ELF-1 (cell line): ENCODE results near the gene SSBP1.
A peak's percentile ranks its signal among the peaks of the same experiment; 100 is the strongest.
"Not testable (repeated sequence)": the region's sequence is repeated elsewhere in the genome, so short reads cannot be mapped to it uniquely, and the experiment has no call there.

Source experiments
- DNase-seq: peaks from one replicate; pipeline ENCODE4 v3.0.0-alpha.2; 2016; ENCODE audit warnings: low read depth, low spot score

Gene SSBP1

GRCh38 chr7:141709318-141709717 lies 28.8 kb upstream of the SSBP1 start:
- no peak for DNase-seq

DNA sequence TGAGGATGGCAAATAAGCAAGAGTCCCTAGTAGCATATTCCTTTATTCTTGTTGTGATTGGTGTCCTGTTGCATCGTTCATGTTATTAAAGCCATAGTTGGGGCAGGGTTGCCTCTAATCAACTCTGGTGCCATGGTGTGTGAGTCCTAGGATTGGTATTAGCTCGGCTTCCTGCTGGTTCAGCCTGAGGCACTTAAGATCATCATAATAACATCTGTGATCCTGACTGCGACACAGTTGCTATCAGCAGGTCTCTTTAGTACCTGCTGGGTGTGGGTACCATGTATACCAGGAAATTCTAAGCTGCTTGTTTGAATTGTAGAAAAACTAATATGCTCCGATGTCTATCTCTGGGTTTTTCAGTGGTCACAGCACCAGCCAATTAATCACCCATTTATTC lies 28.4 kb upstream of the SSBP1 start:
- DNase-seq, result no peak

DNA sequence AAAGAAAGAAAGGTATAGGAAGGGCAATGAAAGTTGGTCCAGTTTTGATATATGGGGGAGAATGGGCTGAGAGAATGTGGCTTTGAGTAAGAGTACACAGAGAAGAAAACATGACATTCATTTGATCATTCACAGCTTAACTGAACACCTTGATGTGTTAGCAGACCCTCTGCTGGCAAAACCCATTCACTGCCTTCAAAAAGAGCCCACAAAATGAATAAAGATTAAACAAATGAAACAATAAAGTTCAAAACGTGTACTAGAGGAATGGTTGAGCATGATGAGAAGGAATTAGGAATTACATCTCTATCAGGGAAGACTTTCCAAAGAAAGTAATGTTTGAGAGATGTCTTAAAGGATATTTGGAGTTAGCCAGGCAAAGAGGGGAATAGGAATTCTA lies 27.9 kb upstream of the SSBP1 start:
- no peak for DNase-seq

DNA sequence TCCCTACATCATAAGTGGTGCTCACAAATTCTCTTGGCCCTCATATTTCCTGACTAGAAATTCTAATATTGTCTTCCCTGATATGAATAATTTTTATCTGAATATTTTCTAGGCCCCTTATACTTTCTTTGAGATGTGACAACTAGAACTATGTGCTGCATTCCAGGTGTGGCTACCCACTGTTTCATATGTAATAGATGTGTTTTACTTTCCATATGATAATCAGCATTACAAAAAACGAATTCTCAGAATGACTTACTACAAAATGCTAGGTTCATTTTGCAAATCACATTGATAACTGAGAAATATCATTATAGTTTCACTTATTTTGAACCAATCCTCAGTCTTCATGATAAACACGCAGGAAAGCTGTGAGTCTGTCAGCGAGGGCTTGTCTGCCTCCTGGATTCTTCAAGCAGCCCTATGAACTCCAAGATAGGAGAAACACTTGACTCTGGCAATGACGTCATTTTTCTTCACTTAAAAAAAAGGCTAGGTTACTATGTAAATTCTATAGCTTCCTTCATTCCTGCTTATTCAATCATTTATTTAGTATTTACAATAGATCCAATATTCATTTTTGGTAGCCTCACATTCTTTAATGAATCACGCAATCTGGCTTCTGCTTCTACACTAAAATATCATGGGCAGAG lies 25.4 kb upstream of the SSBP1 start:
- DNase-seq, result no peak

DNA sequence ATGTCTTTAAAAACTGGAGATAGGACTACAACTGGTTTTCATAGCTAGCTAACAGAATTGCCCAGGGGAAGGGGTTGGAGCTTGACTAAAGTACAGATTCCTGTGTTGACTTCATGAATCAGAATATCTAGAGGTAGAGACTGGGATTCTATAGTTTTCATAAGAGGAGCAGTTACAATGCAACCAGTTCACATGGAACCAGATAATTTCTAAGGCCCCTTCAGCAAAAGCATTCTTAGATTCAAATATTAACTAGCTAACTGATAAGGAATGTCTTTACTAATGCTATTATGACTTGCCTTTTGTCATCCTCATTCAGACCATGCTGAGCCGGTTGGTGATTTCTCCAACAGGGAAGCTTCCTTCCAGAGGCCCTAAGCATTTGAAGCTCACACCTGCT lies 24.3 kb upstream of the SSBP1 start:
- DNase-seq, result no peak

DNA sequence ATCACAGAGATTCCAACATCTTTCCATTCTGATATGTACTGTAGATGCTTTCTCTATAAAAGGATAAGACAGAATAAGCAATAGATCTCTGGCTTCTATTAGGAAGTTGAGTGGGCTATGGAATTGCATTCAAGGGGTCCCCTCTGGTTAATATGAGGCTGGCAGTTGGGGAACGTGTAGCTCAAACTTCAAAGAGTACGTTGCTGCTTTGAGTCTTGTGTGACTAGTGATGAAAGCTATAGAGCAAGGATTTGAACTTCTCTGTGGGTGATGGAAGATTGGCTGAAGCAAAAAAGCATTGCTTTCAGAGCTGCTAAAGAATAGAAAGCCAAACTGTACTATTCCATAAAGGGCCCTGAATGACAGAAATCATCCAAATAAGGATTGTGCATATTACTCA lies 23.6 kb upstream of the SSBP1 start:
- DNase-seq, result no peak

DNA sequence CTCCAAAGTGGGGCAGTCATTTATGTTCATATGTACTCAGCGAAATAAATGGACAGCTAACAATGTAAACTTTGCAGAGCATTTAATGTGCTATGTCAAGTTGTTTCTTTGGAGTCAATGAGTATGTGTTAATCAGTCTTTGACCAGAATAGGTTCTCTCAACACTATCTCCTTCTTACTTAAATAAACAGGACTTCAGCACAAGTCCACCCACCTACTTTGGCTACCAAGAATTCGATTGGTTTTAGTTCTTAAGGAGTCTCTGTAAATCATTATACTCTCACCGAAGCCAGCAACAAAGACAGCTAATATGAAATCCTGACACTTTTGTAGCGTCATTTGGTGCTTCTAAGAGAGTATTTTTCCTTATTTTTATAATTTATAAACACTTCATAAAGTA lies 23.1 kb upstream of the SSBP1 start:
- no peak for DNase-seq

DNA sequence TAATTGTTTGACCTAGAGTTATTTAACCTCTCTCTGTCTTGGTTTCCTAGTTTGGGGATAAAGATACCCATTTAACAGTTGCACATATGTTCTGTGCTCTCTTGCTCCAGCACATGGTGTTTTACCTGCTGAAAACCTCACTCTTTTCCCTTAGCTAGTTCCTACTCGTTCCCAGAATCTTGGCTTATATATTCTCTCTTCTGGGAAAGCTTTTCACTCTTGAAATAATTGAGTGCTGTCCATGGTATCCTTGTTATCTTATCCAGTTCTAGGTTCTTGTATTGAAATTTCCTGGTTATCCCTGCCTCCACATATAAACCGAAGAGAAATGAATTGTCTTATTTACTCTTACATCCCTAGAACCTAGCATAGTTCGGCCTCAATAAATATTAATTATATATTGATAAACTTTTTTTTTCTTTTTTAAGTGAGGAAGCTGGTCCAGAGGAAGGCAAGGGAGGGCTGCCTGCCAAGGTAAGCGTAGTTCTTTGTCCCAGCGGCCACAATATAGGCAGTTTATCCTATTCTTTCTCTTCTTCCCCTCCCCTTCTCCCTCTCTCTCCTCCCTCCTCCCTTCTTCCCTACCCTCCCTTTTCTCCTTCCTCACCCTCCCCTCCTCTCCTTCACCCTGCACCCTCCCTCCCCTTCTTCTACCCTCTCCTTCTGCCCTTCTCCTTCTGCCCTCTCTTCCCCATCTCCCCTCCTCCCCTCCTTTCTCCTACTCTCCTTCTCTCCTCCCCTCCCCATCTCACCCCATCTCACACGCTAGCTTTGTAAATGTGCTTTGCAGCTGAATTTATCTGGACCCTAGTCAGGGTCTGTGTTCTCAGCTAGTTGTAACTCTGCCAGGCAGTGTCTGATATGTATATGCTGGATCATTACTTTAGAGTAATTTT lies 22.1 kb upstream of the SSBP1 start:
- DNase-seq, result no peak

DNA sequence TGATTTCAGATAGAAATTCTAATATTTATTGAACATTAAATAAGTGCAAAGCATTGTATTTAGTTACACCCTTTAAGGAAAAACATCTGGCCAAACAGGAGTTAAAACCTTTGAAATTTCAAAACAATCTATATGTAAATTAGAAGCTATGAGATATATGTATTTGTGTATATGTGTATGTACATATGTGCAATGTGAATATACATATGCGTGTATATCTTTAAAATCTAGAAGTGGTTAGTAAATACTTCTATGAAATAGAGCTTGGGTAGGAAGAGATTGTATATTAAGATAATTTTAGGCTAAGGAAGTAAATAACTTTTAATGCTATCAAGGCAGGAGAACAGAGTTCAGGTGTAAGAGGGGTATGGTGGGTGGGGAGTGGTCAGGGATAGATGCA lies 20.7 kb upstream of the SSBP1 start:
- DNase-seq, result no peak

DNA sequence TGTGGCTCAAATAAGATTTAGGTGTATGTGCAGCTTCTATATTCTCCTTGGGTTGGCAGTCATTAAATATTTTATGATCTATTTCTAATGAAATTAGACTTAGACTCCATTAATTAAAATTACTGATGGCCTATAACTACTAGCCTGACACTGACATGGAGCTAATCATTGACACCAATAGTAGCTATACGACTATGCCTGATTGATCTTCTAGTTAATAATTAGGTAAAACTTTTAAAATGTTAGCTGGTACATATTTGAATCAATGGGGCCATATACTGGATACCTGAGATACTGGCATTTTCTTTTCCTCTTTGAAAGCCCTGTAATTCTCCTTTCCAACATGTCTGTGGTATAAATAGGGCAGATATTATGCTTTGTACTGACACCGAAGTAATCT lies 15.6 kb upstream of the SSBP1 start:
- DNase-seq, result no peak

- DNase-seq, result no peak
These were observed 9.1 kb upstream of the SSBP1 start for GRCh38 chr7:141729020-141729419.

DNA sequence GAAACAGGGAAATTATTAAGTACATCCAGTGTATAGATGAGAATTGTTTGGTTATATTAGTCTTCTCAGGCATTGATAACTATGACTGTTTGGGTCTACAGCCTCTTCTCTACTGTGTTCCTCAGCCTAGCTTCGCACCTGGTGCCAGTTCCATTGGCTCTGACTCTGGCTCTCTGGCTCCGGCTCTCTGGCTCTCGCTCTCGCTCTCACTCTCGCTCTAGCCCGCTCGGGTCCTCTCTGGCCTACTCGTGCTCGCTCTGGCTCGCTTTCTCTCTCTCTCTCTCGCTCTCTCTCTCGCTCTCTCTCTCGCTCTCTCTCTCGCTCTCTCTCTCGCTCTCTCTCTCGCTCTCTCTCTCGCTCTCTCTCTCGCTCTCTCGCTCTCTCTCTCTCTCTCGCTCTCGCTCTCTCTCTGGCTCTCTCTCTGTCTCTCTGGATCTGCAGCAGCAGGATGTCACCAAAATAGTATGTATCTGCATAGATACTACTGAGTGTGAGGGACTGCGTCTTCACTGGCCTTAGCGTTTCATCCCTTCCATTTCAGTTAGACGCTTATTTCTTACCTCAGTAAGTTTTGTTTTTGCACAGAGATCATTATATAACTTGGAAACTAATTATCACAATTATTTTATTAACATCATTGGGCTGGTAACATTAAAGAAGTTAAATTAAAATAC lies 6.5 kb upstream of the SSBP1 start:
- DNase-seq, result no peak

DNA sequence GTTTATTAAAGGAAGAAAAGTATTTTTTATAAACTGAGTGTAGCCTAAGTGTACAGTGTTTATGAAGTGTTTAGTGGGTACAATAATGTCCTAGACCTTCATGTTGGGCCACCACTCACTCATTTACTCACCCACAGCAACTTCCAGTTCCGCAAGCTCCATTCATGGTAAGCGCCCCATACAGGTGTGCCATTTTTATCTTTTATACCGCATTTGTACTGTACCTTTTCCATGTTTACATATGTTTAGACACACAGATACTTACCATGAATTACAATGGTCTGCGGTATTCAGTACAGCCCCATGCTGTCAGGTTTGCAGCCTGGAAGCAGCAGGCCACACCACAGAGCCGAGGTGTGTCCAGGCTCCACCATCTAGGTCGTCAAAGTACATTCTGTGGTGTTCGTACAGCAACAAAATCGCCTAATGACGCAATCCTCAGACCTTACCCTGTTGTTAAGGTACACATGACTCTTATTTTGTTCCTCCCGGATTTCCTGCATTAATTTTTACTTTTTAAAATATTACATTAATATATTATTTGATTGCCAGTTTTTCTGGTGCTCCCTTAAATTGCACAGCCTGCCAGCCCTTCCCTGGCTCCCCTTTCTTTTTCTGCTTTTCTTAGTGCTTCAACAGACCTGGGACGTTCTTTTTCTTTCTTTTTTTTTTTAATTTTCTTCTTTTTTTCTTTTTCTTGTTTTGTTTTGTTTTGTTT lies 881 bp upstream of the SSBP1 start:
- no peak for DNase-seq

DNA sequence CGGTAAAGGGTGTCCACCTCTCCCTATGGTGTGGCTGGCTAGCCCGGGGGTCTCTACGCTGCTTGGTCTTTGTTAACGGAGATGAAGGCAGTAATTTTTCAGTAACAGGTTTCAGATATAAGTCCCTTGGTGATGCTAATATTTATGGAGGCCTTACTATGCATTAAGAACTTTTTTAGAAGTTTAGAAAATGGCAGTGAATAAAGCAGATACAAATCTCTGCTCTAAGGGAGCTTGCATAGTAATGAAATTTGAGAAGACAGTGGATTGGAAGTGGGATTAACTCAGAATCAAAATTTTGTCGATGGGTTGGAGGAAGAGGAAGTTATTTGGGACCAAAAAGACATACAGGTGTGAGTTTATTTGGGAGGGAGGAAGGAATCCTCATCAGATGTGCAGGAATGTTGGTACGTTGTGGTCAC lies 445 bp downstream of the SSBP1 start:
- DNase-seq, result no peak

DNA sequence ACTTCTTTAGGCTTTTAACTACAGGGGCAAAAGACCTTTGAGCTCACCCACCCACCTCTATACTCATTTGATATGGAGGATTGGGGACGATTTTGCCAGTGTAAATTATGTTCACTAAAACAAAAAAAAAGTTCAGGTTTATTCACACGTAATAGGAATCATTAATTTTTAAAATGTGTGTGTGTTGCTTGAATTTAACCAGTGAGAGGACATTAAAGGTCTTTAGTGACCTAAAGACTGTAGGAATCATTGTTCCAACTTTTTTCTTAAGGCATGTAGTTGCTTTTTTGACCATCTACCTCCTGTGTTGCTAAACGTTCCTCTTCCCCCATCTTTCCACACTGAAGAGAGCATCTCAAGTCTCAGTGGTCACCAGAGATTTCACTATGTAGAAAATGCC lies 1.1 kb downstream of the SSBP1 start:
- DNase-seq, result no peak

- DNase-seq, result no peak
These were observed 4.1 kb downstream of the SSBP1 start for GRCh38 chr7:141742229-141742628.

- no peak for DNase-seq
These were observed 6.0 kb downstream of the SSBP1 start for GRCh38 chr7:141744131-141744530.

GRCh38 chr7:141748396-141748795 lies 10.2 kb downstream of the SSBP1 start:
- DNase-seq, result no peak

DNA sequence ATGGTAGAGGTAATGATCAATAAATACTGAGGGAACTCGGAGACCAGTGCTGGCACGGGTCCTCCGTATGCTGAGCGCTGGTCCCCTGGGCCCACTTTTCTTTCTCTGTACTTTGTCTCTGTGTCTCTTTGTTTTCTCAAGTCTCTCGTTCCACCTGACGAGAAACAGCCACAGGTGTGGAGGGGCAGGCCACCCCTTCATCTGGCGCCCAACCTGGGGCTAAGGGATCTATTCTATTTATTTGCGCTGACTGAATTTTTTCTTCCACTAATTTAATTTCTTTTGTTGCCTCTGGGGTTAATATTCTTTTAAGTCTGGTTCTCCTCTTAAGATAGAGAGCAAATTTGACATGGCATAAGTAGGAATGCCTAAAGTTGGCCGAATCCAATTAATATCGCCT lies 13.7 kb downstream of the SSBP1 start:
- not testable (repeated sequence) for DNase-seq

GRCh38 chr7:141752634-141753033 lies 14.5 kb downstream of the SSBP1 start:
- no peak for DNase-seq

DNA sequence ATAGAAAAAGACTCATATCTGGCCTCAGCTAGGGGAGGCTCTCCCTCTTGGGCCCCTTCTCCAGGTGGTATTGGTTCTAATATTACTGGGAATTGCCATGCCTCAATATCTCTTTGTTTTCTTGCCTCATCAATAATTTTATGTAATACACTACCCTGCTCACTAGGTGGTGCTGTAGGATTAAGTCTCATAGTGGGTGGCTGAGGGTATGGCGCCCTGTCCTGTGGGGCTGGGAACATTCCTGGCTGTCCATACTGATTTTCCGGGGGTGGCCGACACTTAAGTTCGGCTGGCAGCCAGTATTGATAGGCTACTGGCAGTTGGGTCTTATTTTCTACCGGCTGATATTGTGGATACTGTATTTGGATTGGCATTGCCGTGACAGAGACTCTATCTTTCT lies 16.8 kb downstream of the SSBP1 start:
- peak; percentile 23 for DNase-seq

GRCh38 chr7:141763797-141764196 lies 25.6 kb downstream of the SSBP1 start, which contains the start of gene TAS2R3:
TAS2R3 (plus strand) TSS chr7:141764097; CDS start chr7:141764159, 62 bp downstream.
- no peak for DNase-seq
